ENCODE data around the gene TIMP3.

TIMP3 gene

GRCh38 chr22:32803020-32803737 lies 1.7 kb downstream of the TIMP3 start:
- TF ChIP-seq, protein P1, sequence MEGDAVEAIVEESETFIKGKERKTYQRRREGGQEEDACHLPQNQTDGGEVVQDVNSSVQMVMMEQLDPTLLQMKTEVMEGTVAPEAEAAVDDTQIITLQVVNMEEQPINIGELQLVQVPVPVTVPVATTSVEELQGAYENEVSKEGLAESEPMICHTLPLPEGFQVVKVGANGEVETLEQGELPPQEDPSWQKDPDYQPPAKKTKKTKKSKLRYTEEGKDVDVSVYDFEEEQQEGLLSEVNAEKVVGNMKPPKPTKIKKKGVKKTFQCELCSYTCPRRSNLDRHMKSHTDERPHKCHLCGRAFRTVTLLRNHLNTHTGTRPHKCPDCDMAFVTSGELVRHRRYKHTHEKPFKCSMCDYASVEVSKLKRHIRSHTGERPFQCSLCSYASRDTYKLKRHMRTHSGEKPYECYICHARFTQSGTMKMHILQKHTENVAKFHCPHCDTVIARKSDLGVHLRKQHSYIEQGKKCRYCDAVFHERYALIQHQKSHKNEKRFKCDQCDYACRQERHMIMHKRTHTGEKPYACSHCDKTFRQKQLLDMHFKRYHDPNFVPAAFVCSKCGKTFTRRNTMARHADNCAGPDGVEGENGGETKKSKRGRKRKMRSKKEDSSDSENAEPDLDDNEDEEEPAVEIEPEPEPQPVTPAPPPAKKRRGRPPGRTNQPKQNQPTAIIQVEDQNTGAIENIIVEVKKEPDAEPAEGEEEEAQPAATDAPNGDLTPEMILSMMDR (IDR thresholded peaks at IDR 0.05; ENCODE audit: extremely low read depth, missing control alignments), result no peak
- DNase-seq (ENCODE audit: low spot score), result no peak

DNA sequence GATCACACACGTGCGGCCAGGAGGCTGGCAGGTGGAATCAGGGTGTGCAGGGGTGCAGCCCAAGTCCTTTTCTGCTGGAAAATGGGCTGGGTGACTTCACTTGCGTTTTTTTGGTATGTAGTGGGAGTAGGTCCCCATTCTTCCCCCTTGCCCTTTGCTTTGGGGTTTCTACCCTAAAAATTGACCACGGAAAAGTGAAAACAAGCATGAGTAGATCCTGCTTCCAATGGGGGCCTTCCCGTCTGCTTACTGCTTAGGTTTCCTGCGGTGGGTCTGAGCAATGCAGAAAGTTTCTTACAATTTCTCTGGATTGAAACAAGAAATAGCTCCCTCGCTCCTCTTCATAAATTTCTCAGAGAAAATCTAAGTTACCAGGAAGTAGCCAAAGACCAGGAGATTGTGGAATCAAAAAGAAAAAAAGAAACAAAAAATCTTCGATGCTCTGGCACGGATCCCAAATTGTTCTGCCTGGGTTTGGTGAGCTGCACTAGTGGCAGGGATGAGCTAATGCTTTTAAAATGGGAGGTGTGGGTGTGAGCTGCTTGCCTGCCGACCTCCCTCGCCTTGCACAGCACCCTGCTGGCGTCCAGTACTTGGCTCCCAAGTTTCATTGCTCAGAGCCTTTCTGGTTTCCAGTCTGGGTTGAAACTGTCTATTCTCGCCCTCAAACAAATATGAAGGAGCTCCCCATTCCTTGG lies 2.4 kb downstream of the TIMP3 start:
- no peak for DNase-seq (ENCODE audit: low spot score)
- TF ChIP-seq, protein P1 (IDR thresholded peaks at IDR 0.05; ENCODE audit: extremely low read depth, missing control alignments), result no peak

DNA sequence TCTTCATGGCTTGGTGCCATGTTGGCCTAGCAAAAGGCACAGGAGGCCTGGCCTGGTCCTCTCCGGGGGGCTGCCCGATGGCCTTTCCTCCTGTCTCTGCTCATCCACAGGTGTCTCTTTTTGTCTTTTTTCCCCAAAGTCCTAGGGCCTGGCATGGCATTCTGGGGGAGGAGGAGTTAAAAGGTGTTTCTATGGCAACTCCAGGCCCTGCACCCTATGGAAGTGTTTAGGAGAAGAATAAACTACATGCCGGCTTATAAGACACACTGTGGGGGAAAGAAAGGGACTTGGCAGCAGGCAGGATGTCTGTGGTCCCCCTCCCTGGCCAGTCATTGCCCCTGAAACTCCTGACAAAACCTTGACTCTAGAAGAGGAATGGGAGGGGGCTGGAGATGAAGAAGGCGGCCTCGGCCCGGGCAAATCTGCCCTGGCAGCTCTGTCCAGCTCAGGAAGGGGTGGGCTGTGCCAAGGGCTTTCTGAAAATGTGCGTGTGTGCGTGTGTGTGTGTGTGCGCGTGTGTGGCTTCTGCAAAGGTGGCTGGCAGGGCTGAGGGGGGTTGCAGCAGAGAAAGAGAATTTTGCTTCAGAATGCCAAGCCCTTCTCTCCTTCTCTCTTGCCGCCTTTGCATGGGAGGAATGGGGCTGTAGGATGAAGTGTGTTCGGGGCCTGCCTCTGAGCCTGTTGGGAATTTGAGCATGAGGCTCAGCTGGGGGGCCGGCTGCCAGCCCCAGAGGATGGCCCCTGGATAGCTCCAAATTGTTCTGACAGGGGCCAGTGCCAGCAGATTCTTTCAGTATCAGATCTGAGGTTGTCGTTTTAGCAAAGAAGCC lies 3.2 kb downstream of the TIMP3 start:
- DNase-seq (ENCODE audit: low spot score), result no peak
- TF ChIP-seq, protein P1 (IDR thresholded peaks at IDR 0.05; ENCODE audit: extremely low read depth, missing control alignments), result no peak

- TF ChIP-seq, protein P1 (IDR thresholded peaks at IDR 0.05; ENCODE audit: extremely low read depth, missing control alignments), result no peak
- no peak for DNase-seq (ENCODE audit: low spot score)
Measured at GRCh38 chr22:32805361-32805881, 3.9 kb downstream of the TIMP3 start.

GRCh38 chr22:32806296-32806695 lies 4.8 kb downstream of the TIMP3 start:
- TF ChIP-seq, protein P1 (IDR thresholded peaks at IDR 0.05; ENCODE audit: extremely low read depth, missing control alignments), result no peak
- DNase-seq (ENCODE audit: low spot score), result no peak

DNA sequence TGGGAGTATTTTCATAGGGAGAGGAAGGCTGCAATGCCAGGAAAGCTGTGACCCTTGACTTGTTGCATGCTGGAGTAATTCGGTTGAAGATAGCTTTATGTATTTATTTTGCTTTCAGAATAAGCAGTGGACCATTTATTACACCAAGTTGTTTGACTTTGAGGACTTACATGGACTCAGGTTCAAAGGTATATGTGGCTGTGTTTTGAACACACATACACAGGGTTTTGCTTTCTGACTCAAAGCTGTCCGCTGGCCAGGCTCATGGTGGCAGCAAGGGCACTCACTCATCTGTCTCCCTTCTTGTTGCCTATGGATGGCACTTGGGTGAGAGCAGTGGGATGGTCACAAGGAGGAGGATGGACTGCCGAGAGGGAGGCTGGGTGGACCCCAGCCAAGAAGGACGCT lies 6.5 kb downstream of the TIMP3 start:
- TF ChIP-seq, protein P1 (IDR thresholded peaks at IDR 0.05; ENCODE audit: extremely low read depth, missing control alignments), result no peak

More for the DNA sequence above, 6.5 kb downstream of the TIMP3 start:
- DNase-seq (ENCODE audit: low spot score), result no peak

All from GM20000 (cell line).